CD4-positive, alpha-beta T cell treated with Interleukin-4 for 1 hour (primary cell): ENCODE results near the gene IQCF5.
"Not testable (repeated sequence)": the region's sequence is repeated elsewhere in the genome, so short reads cannot be mapped to it uniquely, and the experiment has no call there.

ENCODE experiments used
- DNase-seq, 2 donors: peaks; one replicate each; pipeline ENCODE4 v3.0.0-alpha.2; 2020 to 2022

Gene IQCF5

DNA sequence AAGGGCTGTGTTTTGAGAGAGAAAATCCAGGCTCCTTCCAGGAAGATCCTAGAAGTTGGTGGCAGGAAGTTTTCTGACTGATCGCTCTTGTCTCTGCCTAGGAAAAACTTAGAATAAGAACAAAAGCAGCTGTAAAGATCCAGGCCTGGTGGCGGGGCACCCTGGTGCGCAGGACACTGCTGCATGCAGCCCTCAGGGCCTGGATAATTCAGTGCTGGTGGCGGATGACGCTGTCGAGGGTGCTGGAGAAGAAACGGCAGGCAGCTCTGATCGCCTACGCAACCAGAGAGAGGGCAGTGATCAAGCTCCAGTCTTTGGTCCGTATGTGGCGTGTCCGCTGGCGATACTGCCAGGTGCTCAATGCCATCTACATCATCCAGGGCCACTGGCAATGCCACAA, 12.5 kb downstream of the IQCF5 start:
- DNase-seq: no peak

- DNase-seq: no peak
Observed at GRCh38 chr3:51860703-51861665, 14.4 kb downstream of the IQCF5 start, which contains the start of gene IQCF2. Gene IQCF2 (plus strand): TSS chr3:51861615. CDS start chr3:51861667, 52 bp downstream.

- not testable (repeated sequence) for DNase-seq
Observed at GRCh38 chr3:51855411-51855810, 20.0 kb downstream of the IQCF5 start.

GRCh38 chr3:51845129-51845528, 30.3 kb downstream of the IQCF5 start:
- DNase-seq: no peak

GRCh38 chr3:51836606-51837005, 38.8 kb downstream of the IQCF5 start:
- DNase-seq: no peak

GRCh38 chr3:51830836-51831385, 44.5 kb downstream of the IQCF5 start:
- no peak for DNase-seq

GRCh38 chr3:51830345-51830744, 45.1 kb downstream of the IQCF5 start:
- DNase-seq: no peak

GRCh38 chr3:51828297-51828696, 47.1 kb downstream of the IQCF5 start:
- no peak for DNase-seq
